Transverse colon (tissue), 4 donors: ENCODE results near the gene ADAM12. TPM values are rescaled to one million over a fixed set of nuclear protein-coding genes. Genes with fewer than 3 reads are reported as not detected.

ENCODE experiments used
- DNase-seq: peaks from one replicate; pipeline ENCODE4 v3.0.0-alpha.2; 2019
- H3K27ac ChIP-seq, 4 donors: fragments of 200-600 bp; sonication (generic); 2 replicates each; pipeline ENCODE4 v1.5.1; 2016 to 2018; ENCODE audit warnings: inconsistent platforms in 4 of 4
- H3K27me3 ChIP-seq: fragments of 200-600 bp; sonication (generic); 2 replicates; pipeline ENCODE4 v1.5.1; 2017; ENCODE audit warnings: inconsistent platforms
- H3K36me3 ChIP-seq, 4 donors: fragments of 200-600 bp; sonication (generic); 2 replicates each; pipeline ENCODE4 v1.5.1; 2017 to 2019; ENCODE audit warnings: inconsistent platforms in 4 of 4
- H3K4me1 ChIP-seq, 4 donors: fragments of 200-600 bp; sonication (generic); 2 replicates each; pipeline ENCODE4 v1.5.1; 2017 to 2020; ENCODE audit warnings: inconsistent platforms in 4 of 4
- H3K4me3 ChIP-seq, 4 donors: fragments of 200-600 bp; sonication (generic); 1 replicate in 1 of 4; 2 replicates in 3 of 4; pipeline versions ENCODE4 v1.5.1 to v1.6.1; 2017 to 2019; ENCODE audit warnings: inconsistent platforms in 4 of 4
- H3K9me3 ChIP-seq, 2 donors: fragments of 200-600 bp; sonication (generic); 2 replicates each; pipeline ENCODE4 v1.5.1; 2017 to 2019; ENCODE audit warnings: inconsistent platforms in 2 of 2
- EP300 ChIP-seq: sonication (generic); formaldehyde crosslinking; IDR thresholded peaks from one replicate; pipeline ENCODE4 v1.6.1; 2017; ENCODE audit warnings: antibody characterized with exemption, low read depth
- POLR2A ChIP-seq: fragments of 450-650 bp; IDR thresholded peaks from one replicate; pipeline ENCODE4 v1.6.1; 2016; ENCODE audit warnings: antibody characterized with exemption, mild to moderate bottlenecking, moderate library complexity
- POLR2AphosphoS5 ChIP-seq, 3 donors: sonication (generic); formaldehyde crosslinking; IDR thresholded peaks; one replicate each; pipeline ENCODE4 v1.6.1; 2016; ENCODE audit warnings: antibody characterized with exemption in 3 of 3
- WGBS, 2 donors: methylation state at CpG; one replicate each; pipeline ENCODE4 v1.1.5; 2018; ENCODE audit warnings: low coverage in 1 of 2; 5-methylcytosine and 5-hydroxymethylcytosine counted together
- in situ Hi-C, 4 donors: fragments of 200-750 bp; cut with MboI; loops; one replicate each; pipeline versions ENCODE4 v1.15.0 to v1.15.1; 2017; ENCODE audit warnings: low sequenced_read_pairs in 3 of 4, low pct_ligation_motif_present in 1 of 4, low pct_unique_long_range_greater_than_20kb in 1 of 4
- intact Hi-C: fragments of 100-400 bp; cut with DNase I; formaldehyde crosslinking; loops from one replicate; pipeline ENCODE4 v1.15.1; 2023; ENCODE audit warnings: low total_unique reads
- total RNA-seq, 4 donors: library from RNA; depleted of rRNA; stranded (reverse); fragments of >200 nt; gene quantifications; one replicate each; pipeline ENCODE4 v1.1.0, GENCODE V29; 2016
- TF ChIP-seq, protein P1 (sequence below), 5 experiments: fragments of 200-600 bp in 3 of 5; fragments of 450-650 bp in 2 of 5; sonication (generic) in 3 of 5; IDR thresholded peaks; 1 replicate in 2 of 5; 2 replicates in 3 of 5; pipeline ENCODE4 v1.5.1; 2016 to 2017; ENCODE audit warnings: antibody characterized with exemption in 5 of 5, inconsistent platforms in 3 of 5, mild to moderate bottlenecking in 2 of 5, moderate library complexity in 1 of 5

Gene ADAM12
- total RNA-seq, 4 donors from 2014 or later, result 0.14 to 2.2 (median 1.1) TPM; not detected in 1

DNA sequence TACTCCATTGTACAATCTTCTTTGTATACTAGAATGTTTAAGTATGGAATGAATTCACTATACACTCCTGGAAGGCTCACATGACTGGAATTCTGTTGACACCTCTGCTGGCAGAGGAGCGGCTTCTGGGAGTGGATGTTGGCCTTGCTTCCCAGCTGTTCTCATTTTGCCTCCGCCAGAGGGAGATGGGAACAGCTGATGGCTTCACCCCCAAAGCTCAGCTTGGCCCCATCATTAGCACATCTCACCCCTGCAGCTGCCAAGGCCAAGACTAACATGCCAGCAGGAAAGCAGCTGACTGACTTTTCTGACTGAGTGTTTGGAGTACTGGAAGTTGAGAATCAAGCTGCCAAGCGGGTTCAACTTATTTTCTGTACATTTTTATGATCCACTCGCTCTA, 15.1 kb downstream of the ADAM12 start:
- peak overlapping the region; percentile 57 to 76 (median 75) for H3K27ac ChIP-seq
- in situ Hi-C loops, result no loop called here
- no peaks in the 10 kb centered on the region for H3K27me3 ChIP-seq
- no peaks in the 10 kb centered on the region for H3K9me3 ChIP-seq
- DNase-seq, result peak; percentile 17
- H3K4me1 ChIP-seq, result peaks cover 0 to 58% (median 26%) of the 10 kb centered on the region in 4 donors
- no peaks in the 10 kb centered on the region for H3K36me3 ChIP-seq
- 62% methylated on average over 4 of the region's 4 CpGs; no CpG with 5 or more reads in 1 of the 2 donors for WGBS, 2 donors
- H3K4me3 ChIP-seq, result no peak overlapping the region
- intact Hi-C loops, result no loop called here
- TF ChIP-seq POLR2A (no peak), POLR2AphosphoS5 (IDR thresholded peaks at IDR 0.05) (peak; percentile 25 to 60 (median 42))
- TF ChIP-seq, protein P1, sequence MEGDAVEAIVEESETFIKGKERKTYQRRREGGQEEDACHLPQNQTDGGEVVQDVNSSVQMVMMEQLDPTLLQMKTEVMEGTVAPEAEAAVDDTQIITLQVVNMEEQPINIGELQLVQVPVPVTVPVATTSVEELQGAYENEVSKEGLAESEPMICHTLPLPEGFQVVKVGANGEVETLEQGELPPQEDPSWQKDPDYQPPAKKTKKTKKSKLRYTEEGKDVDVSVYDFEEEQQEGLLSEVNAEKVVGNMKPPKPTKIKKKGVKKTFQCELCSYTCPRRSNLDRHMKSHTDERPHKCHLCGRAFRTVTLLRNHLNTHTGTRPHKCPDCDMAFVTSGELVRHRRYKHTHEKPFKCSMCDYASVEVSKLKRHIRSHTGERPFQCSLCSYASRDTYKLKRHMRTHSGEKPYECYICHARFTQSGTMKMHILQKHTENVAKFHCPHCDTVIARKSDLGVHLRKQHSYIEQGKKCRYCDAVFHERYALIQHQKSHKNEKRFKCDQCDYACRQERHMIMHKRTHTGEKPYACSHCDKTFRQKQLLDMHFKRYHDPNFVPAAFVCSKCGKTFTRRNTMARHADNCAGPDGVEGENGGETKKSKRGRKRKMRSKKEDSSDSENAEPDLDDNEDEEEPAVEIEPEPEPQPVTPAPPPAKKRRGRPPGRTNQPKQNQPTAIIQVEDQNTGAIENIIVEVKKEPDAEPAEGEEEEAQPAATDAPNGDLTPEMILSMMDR (IDR thresholded peaks at IDR 0.05), result peak in 2 of 5 experiments; percentile 13 to 29

DNA sequence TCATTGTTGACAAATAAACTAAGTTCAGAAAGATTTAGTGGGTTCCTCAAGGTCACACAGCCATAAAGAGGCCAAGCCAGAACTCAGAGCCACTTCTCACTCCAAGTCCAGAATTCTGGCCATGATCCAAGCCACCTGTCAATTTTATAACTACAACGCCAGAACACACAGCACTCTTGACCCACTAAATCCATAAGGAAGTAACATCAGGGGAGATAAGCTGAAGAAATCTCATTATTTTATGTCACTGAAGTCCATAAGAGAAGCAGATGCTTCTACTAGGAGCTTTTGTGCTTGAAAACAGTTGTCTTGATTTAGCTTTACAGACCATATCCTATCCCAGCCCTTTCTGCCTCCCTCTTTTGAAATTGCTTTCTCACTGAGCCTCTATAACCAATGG, 15.9 kb downstream of the ADAM12 start:
- 20 to 43% methylated on average over 1 of the region's 1 CpG for WGBS, 2 donors
- intact Hi-C loops, result no loop called here
- H3K9me3 ChIP-seq, result no peaks in the 10 kb centered on the region
- in situ Hi-C loops, result no loop called here
- no peaks in the 10 kb centered on the region for H3K27me3 ChIP-seq
- peak overlapping the region; percentile 57 to 76 (median 75) for H3K27ac ChIP-seq
- TF ChIP-seq, protein P1 (IDR thresholded peaks at IDR 0.05), result no peak
- TF ChIP-seq POLR2A (no peak), EP300 (no peak), POLR2AphosphoS5 (IDR thresholded peaks at IDR 0.05) (peak in 2 of 3 donors; percentile 78 to 84)
- DNase-seq, result peak; percentile 73
- no peaks in the 10 kb centered on the region for H3K36me3 ChIP-seq
- peaks cover 0 to 58% (median 26%) of the 10 kb centered on the region in 4 donors for H3K4me1 ChIP-seq
- no peak overlapping the region for H3K4me3 ChIP-seq

GRCh38 chr10:126369125-126369710, 19.1 kb downstream of the ADAM12 start:
- no peak for DNase-seq
- WGBS, 2 donors, result 39 to 44% methylated on average over 3 to 4 of the region's 4 CpGs
- H3K27me3 ChIP-seq, result no peaks in the 10 kb centered on the region
- TF ChIP-seq, protein P1 (IDR thresholded peaks at IDR 0.05), result no peak
- TF ChIP-seq EP300 (no peak), POLR2A (no peak), POLR2AphosphoS5 (IDR thresholded peaks at IDR 0.05) (no peak)
- peaks cover 0 to 32% (median 23%) of the 10 kb centered on the region in 4 donors for H3K4me1 ChIP-seq
- intact Hi-C loops (no loop called here), in situ Hi-C loops (no loop called here)
- no peak overlapping the region for H3K4me3 ChIP-seq
- H3K36me3 ChIP-seq, result no peaks in the 10 kb centered on the region
- H3K27ac ChIP-seq, result no peak overlapping the region
- H3K9me3 ChIP-seq, result no peaks in the 10 kb centered on the region

DNA sequence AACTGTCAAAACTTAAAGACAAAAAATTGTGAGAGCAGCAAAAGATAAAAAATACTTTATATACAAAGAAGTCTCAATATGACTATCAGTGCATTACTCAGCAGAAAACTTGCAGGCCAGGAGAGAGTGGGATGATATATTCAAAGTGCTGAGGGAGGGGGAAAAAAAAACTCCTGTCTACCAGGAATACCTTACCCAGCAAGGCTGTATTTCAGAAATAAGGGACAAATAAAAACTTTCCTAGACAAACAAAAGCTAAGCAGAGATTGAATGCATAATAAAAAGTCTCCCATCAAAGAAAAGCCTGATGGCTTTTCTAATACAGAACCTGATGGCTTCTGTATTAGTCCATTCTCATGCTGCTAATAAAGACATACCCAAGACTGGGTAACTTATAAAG, 31.1 kb downstream of the ADAM12 start:
- Histone ChIP-seq H3K27ac (no peak overlapping the region), H3K4me1 (no peaks in the 10 kb centered on the region), H3K27me3 (no peaks in the 10 kb centered on the region), H3K4me3 (no peak overlapping the region), H3K9me3 (peaks cover 17 to 19% of the 10 kb centered on the region in 2 donors), H3K36me3 (no peaks in the 10 kb centered on the region)
- TF ChIP-seq POLR2AphosphoS5 (IDR thresholded peaks at IDR 0.05) (no peak), EP300 (no peak), POLR2A (no peak)
- TF ChIP-seq, protein P1 (IDR thresholded peaks at IDR 0.05), result no peak
- intact Hi-C loops, result no loop called here
- no peak for DNase-seq
- in situ Hi-C loops, result no loop called here
